Trophoblast cell (in vitro differentiated cells and primary cell): Measurements from ENCODE around the gene CIAO1.
A peak's percentile ranks its signal among the peaks of the same experiment; 100 is the strongest.

Source experiments
- DNase-seq, 2 donors: peaks; one replicate each; pipeline ENCODE4 v3.0.0-alpha.2; 2016
- H2AFZ ChIP-seq: 2 replicates; pipeline ENCODE4 v1.6.1; 2013; ENCODE audit warnings: low read length, moderate library complexity, mild to moderate bottlenecking; ENCODE audit not compliant: insufficient read depth, poor library complexity
- H2AK5ac ChIP-seq: 2 replicates; pipeline ENCODE4 v1.6.1; 2013; ENCODE audit warnings: mild to moderate bottlenecking, low read length
- H2BK120ac ChIP-seq: 2 replicates; pipeline ENCODE4 v1.6.1; 2013; ENCODE audit warnings: low read length, mild to moderate bottlenecking, moderate library complexity; ENCODE audit not compliant: insufficient read depth, poor library complexity
- H2BK12ac ChIP-seq: 2 replicates; pipeline ENCODE4 v1.6.1; 2013; ENCODE audit warnings: mild to moderate bottlenecking, low read length, moderate library complexity
- H2BK5ac ChIP-seq: 2 replicates; pipeline ENCODE4 v1.6.1; 2013; ENCODE audit warnings: low read length, low read depth, moderate library complexity, mild to moderate bottlenecking; ENCODE audit not compliant: poor library complexity
- H3K14ac ChIP-seq: 2 replicates; pipeline ENCODE4 v1.6.1; 2013; ENCODE audit warnings: mild to moderate bottlenecking, low read length
- H3K18ac ChIP-seq: 2 replicates; pipeline ENCODE4 v1.6.1; 2013; ENCODE audit warnings: mild to moderate bottlenecking, low read length
- H3K23ac ChIP-seq: 2 replicates; pipeline ENCODE4 v1.6.1; 2013; ENCODE audit warnings: low read length
- H3K27ac ChIP-seq: 2 replicates; pipeline ENCODE4 v1.5.1; 2013; ENCODE audit warnings: low read depth, mild to moderate bottlenecking, inconsistent platforms, low read length, moderate library complexity
- H3K27me3 ChIP-seq: 2 replicates; pipeline ENCODE4 v1.6.1; 2013; ENCODE audit warnings: inconsistent platforms, mild to moderate bottlenecking, low read length, moderate library complexity; ENCODE audit not compliant: insufficient read depth
- H3K36me3 ChIP-seq, 2 experiments: 1 replicate in 1 of 2; 2 replicates in 1 of 2; pipeline ENCODE4 v1.6.1; 2013; ENCODE audit warnings: low read length in 2 of 2, mild to moderate bottlenecking in 2 of 2, moderate library complexity in 1 of 2; ENCODE audit not compliant: insufficient read depth in 2 of 2, control insufficient read depth in 1 of 2
- H3K4ac ChIP-seq: 2 replicates; pipeline ENCODE4 v1.6.1; 2013; ENCODE audit warnings: low read depth, mild to moderate bottlenecking, low read length, moderate library complexity
- H3K4me1 ChIP-seq, 2 experiments: 1 replicate in 1 of 2; 2 replicates in 1 of 2; pipeline ENCODE4 v1.6.1; 2013; ENCODE audit warnings: low read length in 2 of 2, mild to moderate bottlenecking in 2 of 2, moderate library complexity in 1 of 2; ENCODE audit not compliant: insufficient read depth in 2 of 2, control insufficient read depth in 1 of 2
- H3K4me2 ChIP-seq: 2 replicates; pipeline ENCODE4 v1.6.1; 2013; ENCODE audit warnings: inconsistent platforms, mild to moderate bottlenecking, low read length, moderate library complexity
- H3K4me3 ChIP-seq: 2 replicates; pipeline ENCODE4 v1.5.1; 2013; ENCODE audit warnings: mild to moderate bottlenecking, low read depth, low read length, inconsistent platforms
- H3K79me1 ChIP-seq: one replicate; pipeline ENCODE4 v1.6.1; 2013; ENCODE audit warnings: low read length
- H3K79me2 ChIP-seq: 2 replicates; pipeline ENCODE4 v1.6.1; 2013; ENCODE audit warnings: low read length, mild to moderate bottlenecking; ENCODE audit not compliant: control insufficient read depth, insufficient read depth, poor library complexity
- H3K9ac ChIP-seq: 2 replicates; pipeline ENCODE4 v1.6.1; 2013; ENCODE audit warnings: mild to moderate bottlenecking, low read length
- H3K9me3 ChIP-seq: 2 replicates; pipeline ENCODE4 v1.6.1; 2013; ENCODE audit warnings: low read depth, mild to moderate bottlenecking, control low read depth, inconsistent platforms, low read length; ENCODE audit not compliant: insufficient read depth
- H4K12ac ChIP-seq: 2 replicates; pipeline ENCODE4 v1.6.1; 2013; ENCODE audit warnings: low read depth, mild to moderate bottlenecking, low read length, moderate library complexity
- H4K8ac ChIP-seq: 2 replicates; pipeline ENCODE4 v1.6.1; 2013; ENCODE audit warnings: low read depth, mild to moderate bottlenecking, low read length, moderate library complexity
- H4K91ac ChIP-seq: one replicate; pipeline ENCODE4 v1.6.1; 2013; ENCODE audit warnings: low read depth, mild to moderate bottlenecking, low read length, moderate library complexity
- WGBS: extraction: QIAGEN DNeasy Blood & Tissue Kit; methylation state at CpG from one replicate; pipeline ENCODE4 v1.1.7; 2013; ENCODE audit warnings: missing lambda C conversion rate; ENCODE audit not compliant: insufficient read length, insufficient coverage; ENCODE audit errors: extremely low coverage; 5-methylcytosine and 5-hydroxymethylcytosine counted together

Gene CIAO1

DNA sequence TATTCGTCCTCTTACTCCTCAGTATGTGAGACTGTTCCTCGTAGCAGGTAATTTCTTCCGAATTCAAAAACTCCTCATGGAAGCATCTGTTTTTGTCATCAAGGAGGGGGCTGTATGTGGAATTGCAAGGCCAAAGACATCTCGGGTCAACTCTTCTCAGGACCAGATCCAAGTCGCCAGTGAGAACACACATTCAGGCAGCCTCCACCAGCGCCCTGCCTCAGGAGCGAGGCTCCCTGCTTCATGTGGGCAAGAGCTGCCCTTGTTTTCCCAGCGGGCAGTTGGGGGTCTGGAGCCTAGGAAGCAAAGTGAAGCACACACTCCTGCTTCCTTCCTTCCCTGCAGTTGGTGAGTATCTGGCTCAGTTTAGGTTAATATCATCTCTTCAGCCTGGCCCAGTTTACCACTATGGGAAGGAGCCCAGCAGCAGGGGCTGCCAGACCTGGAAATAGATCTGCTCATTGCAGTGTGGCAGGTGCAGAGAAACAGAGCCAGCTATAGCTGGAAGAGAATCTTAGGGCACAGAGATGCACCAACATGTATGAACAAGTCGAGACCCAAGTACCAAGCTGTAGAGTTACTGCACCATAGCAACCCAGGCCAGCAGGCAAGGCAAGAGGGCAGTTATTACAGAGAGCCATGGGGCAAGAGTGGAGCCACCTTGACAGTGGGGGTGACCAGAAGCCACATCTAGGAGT, 25.5 kb upstream of the CIAO1 start:
- Histone ChIP-seq H3K9me3 (no peaks in the 10 kb centered on the region), H3K27ac (no peak overlapping the region), H3K23ac (no peak overlapping the region), H2AFZ (no peak overlapping the region), H3K4me3 (no peak overlapping the region), H3K4me1 (no peaks in the 10 kb centered on the region), H3K14ac (no peak overlapping the region), H3K36me3 (no peaks in the 10 kb centered on the region), H4K12ac (no peak overlapping the region), H3K9ac (no peak overlapping the region), H2BK5ac (no peak overlapping the region), H2AK5ac (no peak overlapping the region), H2BK12ac (no peak overlapping the region), H4K91ac (no peak overlapping the region), H3K27me3 (no peaks in the 10 kb centered on the region), H4K8ac (no peak overlapping the region), H3K18ac (no peak overlapping the region), H3K4ac (no peak overlapping the region), H3K4me2 (no peak overlapping the region), H3K79me2 (no peaks in the 10 kb centered on the region), H2BK120ac (no peak overlapping the region), H3K79me1 (no peaks in the 10 kb centered on the region)
- WGBS = no CpG with 5 or more reads among the region's 9 CpGs
- DNase-seq = no peak

DNA sequence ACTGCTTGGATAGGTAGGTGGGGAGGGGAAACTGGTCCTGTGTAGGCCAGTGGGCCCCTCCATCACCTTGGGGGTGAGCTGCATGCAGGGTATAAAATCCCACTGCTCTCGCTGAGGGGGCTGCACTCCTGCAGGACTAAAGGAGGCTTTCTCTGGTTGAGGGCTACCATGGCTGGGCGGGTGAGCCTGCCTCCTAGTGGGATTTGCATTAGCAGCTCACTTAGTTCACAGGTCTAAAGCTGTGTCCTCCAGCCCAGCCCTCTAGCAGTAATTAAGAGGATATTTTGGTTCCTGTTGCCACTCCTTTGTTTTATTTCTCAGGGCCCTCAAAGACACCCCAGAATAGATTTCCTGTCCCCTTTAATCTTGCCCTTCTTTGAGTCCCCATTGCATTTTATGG, 24.8 kb upstream of the CIAO1 start:
- no peak overlapping the region for H4K12ac ChIP-seq
- H3K79me2 ChIP-seq = no peaks in the 10 kb centered on the region
- H3K4me3 ChIP-seq = no peak overlapping the region
- no peak overlapping the region for H3K4me2 ChIP-seq
- H3K36me3 ChIP-seq = no peaks in the 10 kb centered on the region
- WGBS = no CpG with 5 or more reads among the region's 2 CpGs
- no peak overlapping the region for H3K23ac ChIP-seq
- H3K18ac ChIP-seq = no peak overlapping the region
- H2AFZ ChIP-seq = no peak overlapping the region
- no peaks in the 10 kb centered on the region for H3K27me3 ChIP-seq
- no peak overlapping the region for H2BK5ac ChIP-seq
- H3K4me1 ChIP-seq = no peaks in the 10 kb centered on the region
- H2BK12ac ChIP-seq = no peak overlapping the region
- H3K4ac ChIP-seq = no peak overlapping the region
- no peaks in the 10 kb centered on the region for H3K9me3 ChIP-seq
- H2AK5ac ChIP-seq = no peak overlapping the region
- H2BK120ac ChIP-seq = no peak overlapping the region
- H4K8ac ChIP-seq = no peak overlapping the region
- no peak overlapping the region for H3K14ac ChIP-seq
- H3K79me1 ChIP-seq = no peaks in the 10 kb centered on the region
- H3K27ac ChIP-seq = no peak overlapping the region
- H3K9ac ChIP-seq = no peak overlapping the region
- no peak overlapping the region for H4K91ac ChIP-seq
- no peak for DNase-seq

DNA sequence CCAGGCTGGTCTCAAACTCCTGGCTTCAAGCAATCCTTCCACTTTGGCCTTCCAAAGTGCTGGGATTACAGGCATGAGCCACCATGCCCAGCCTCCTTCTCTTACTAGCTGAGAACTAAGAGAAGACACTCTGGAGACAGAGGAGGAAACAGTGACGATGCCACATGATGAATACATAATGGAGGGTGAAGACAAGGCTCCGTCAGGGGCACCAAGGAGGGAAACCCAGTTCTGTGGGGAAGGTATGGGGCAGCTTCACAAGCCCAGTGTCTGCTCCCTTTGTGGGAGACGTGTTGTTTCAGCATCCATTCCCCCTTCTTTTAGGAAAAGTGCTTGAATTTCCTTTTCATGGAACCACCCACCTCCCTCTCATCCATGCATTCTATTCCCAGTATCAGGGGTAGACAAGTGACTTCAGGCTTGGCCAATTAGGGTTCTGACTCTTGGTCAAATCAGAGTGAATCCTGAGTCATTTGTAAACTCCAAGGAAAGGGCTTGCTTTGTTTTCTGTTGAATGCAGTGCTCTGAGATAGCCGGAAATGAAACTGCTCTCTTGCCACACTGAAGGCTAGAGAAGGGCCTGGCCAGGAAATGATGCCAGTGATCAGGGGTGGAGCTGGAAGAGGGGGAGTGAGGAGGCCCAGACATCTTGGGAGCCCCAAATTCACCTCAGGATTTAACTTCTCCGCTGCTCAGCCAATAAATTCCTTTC, 24.0 kb upstream of the CIAO1 start:
- no peak overlapping the region for H2BK5ac ChIP-seq
- H4K12ac ChIP-seq = no peak overlapping the region
- no peak overlapping the region for H2AFZ ChIP-seq
- no peak overlapping the region for H4K8ac ChIP-seq
- H4K91ac ChIP-seq = no peak overlapping the region
- no peaks in the 10 kb centered on the region for H3K27me3 ChIP-seq
- H2AK5ac ChIP-seq = no peak overlapping the region
- no peak overlapping the region for H3K14ac ChIP-seq
- H3K4me3 ChIP-seq = no peak overlapping the region
- H3K79me1 ChIP-seq = no peaks in the 10 kb centered on the region
- no peaks in the 10 kb centered on the region for H3K9me3 ChIP-seq
- no peaks in the 10 kb centered on the region for H3K4me1 ChIP-seq
- H3K4ac ChIP-seq = no peak overlapping the region
- H2BK120ac ChIP-seq = no peak overlapping the region
- no peaks in the 10 kb centered on the region for H3K79me2 ChIP-seq
- no peak overlapping the region for H3K18ac ChIP-seq
- no peak overlapping the region for H3K23ac ChIP-seq
- H3K36me3 ChIP-seq = no peaks in the 10 kb centered on the region
- H2BK12ac ChIP-seq = no peak overlapping the region
- H3K4me2 ChIP-seq = no peak overlapping the region
- peak in 1 of 2 donors; percentile 37 for DNase-seq
- no peak overlapping the region for H3K9ac ChIP-seq
- H3K27ac ChIP-seq = no peak overlapping the region
- no CpG with 5 or more reads among the region's 5 CpGs for WGBS

DNA sequence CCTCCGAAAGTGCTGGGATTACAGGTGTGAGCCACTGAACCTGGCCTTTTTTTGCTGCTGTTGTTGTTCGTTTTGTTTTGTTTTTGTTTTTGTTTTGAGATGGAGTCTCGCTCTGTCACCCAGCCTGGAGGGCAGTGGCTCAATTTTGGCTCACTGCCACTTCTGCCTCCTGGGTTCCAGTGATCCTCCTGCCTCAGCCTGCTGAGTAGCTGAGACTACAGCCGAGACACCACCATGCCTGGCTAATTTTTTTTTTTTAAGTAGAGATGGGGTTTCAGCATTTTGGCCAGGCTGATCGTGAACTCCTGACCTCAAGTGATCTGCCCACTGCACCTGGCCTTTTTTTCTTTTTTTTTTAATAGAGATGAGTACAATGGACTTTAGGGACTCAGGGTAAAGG, 22.2 kb upstream of the CIAO1 start:
- Histone ChIP-seq H4K8ac (no peak overlapping the region), H3K18ac (no peak overlapping the region), H2BK12ac (no peak overlapping the region), H2AK5ac (no peak overlapping the region), H4K91ac (no peak overlapping the region), H2BK5ac (no peak overlapping the region), H3K4me2 (no peak overlapping the region), H4K12ac (no peak overlapping the region), H3K27ac (no peak overlapping the region), H3K4me1 (no peaks in the 10 kb centered on the region), H3K79me2 (no peaks in the 10 kb centered on the region), H2AFZ (no peak overlapping the region), H3K27me3 (no peaks in the 10 kb centered on the region), H3K14ac (no peak overlapping the region), H3K9ac (no peak overlapping the region), H3K9me3 (no peaks in the 10 kb centered on the region), H3K4ac (no peak overlapping the region), H3K23ac (no peak overlapping the region), H3K4me3 (no peak overlapping the region), H3K36me3 (no peaks in the 10 kb centered on the region), H2BK120ac (no peak overlapping the region), H3K79me1 (no peaks in the 10 kb centered on the region)
- no peak for DNase-seq
- WGBS = no CpG with 5 or more reads among the region's 5 CpGs
